Keratinocyte (primary cell): ENCODE measurements around the gene TRIM26. TPM values are rescaled to one million over a fixed set of nuclear protein-coding genes. Genes with fewer than 3 reads are reported as not detected.

Experiments
- DNase-seq: peaks from one replicate; pipeline ENCODE4 v3.0.0-alpha.2; 2011; ENCODE audit warnings: low read depth, missing footprints, low spot score
- FAIRE-seq: peaks from 2 replicates; lab custom pipeline; 2011; peaks lifted over from hg19 to GRCh38; lab: Jason Lieb, UNC
- H2AFZ ChIP-seq: 2 replicates; pipeline ENCODE4 v1.6.0; 2012; ENCODE audit warnings: low read length, control low read depth, inconsistent platforms; ENCODE audit not compliant: control insufficient read depth
- H3K27ac ChIP-seq: 2 replicates; pipeline ENCODE4 v1.5.1; 2011; ENCODE audit warnings: low read length; ENCODE audit not compliant: control insufficient read depth, insufficient read depth
- H3K27me3 ChIP-seq: 3 replicates; pipeline ENCODE4 v1.6.0; 2011; ENCODE audit warnings: low read length; ENCODE audit not compliant: control insufficient read depth, insufficient read depth; ENCODE audit errors: extremely low read depth
- H3K36me3 ChIP-seq, 2 experiments: 2 replicates in 1 of 2; 3 replicates in 1 of 2; pipeline ENCODE4 v1.5.1; 2011; ENCODE audit warnings: low read length in 2 of 2, mild to moderate bottlenecking in 1 of 2; ENCODE audit not compliant: control insufficient read depth in 2 of 2, insufficient read depth in 2 of 2; ENCODE audit errors: extremely low read depth in 1 of 2
- H3K4me1 ChIP-seq: 3 replicates; pipeline ENCODE4 v1.5.1; 2011; ENCODE audit warnings: low read length; ENCODE audit not compliant: control insufficient read depth, insufficient read depth; ENCODE audit errors: extremely low read depth
- H3K4me2 ChIP-seq: 3 replicates; pipeline ENCODE4 v1.6.0; 2011; ENCODE audit warnings: low read depth, low read length; ENCODE audit not compliant: control insufficient read depth, insufficient read depth; ENCODE audit errors: extremely low read depth
- H3K4me3 ChIP-seq, 3 experiments: fragments of 200-600 bp in 1 of 3; sonication (generic) in 1 of 3; 2 replicates in 2 of 3; 3 replicates in 1 of 3; pipeline ENCODE4 v1.5.1; 2011 to 2016; ENCODE audit warnings: low read length in 3 of 3, mild to moderate bottlenecking in 3 of 3, control low read depth in 2 of 3, inconsistent platforms in 1 of 3, low read depth in 1 of 3, mixed read lengths in 1 of 3, mixed run types in 1 of 3, moderate library complexity in 1 of 3; ENCODE audit not compliant: control insufficient read depth in 2 of 3, insufficient read depth in 2 of 3; ENCODE audit errors: extremely low read depth in 1 of 3
- H3K79me2 ChIP-seq: 2 replicates; pipeline ENCODE4 v1.6.0; 2012; ENCODE audit warnings: low read length; ENCODE audit not compliant: control insufficient read depth, insufficient read depth
- H3K9ac ChIP-seq: 3 replicates; pipeline ENCODE4 v1.6.0; 2011; ENCODE audit warnings: low read length; ENCODE audit not compliant: control insufficient read depth, insufficient read depth; ENCODE audit errors: extremely low read depth
- H3K9me1 ChIP-seq: 3 replicates; pipeline ENCODE4 v1.6.0; 2011; ENCODE audit warnings: low read length; ENCODE audit not compliant: control insufficient read depth, insufficient read depth; ENCODE audit errors: extremely low read depth
- H3K9me3 ChIP-seq: 2 replicates; pipeline ENCODE4 v1.5.1; 2012; ENCODE audit warnings: low read depth, low read length; ENCODE audit not compliant: control insufficient read depth
- H4K20me1 ChIP-seq: 3 replicates; pipeline ENCODE4 v1.6.0; 2011; ENCODE audit warnings: low read length; ENCODE audit not compliant: control insufficient read depth, insufficient read depth; ENCODE audit errors: extremely low read depth
- EZH2 ChIP-seq: IDR thresholded peaks from one replicate; pipeline ENCODE4 v1.6.1; 2012; ENCODE audit warnings: inconsistent platforms, mild to moderate bottlenecking, low read length, moderate library complexity
- dilution Hi-C: fragments of 300-500 bp; cut with MboI; formaldehyde crosslinking; loops from one replicate; pipeline ENCODE4 v1.7.0; 2020; ENCODE audit warnings: low sequenced_read_pairs; ENCODE audit not compliant: extremely low pct_ligation_motif_present
- polyA plus RNA-seq, 5 experiments: library from polyadenylated mRNA; depleted of rRNA in 3 of 5; stranded (reverse) in 3 of 5; stranded (forward) in 1 of 5; unstranded in 1 of 5; fragments of >200 nt; gene quantifications; 1 replicate in 1 of 5; 2 replicates in 3 of 5; 3 replicates in 1 of 5; pipeline versions ENCODE4 v1.2.1 to v1.2.3, GENCODE V29; 2011 to 2012; ENCODE audit warnings: missing spikeins in 2 of 5, low read depth in 1 of 5, low replicate concordance in 1 of 5
- TF ChIP-seq, protein P1 (sequence below), 3 experiments: IDR thresholded peaks in 1 of 3; conservative IDR thresholded peaks in 1 of 3; optimal IDR thresholded peaks in 1 of 3; 2 replicates in 2 of 3; 3 replicates in 1 of 3; pipeline versions ENCODE3 to v1.5.1; 2011; ENCODE audit warnings: low read length in 3 of 3, mild to moderate bottlenecking in 3 of 3, moderate library complexity in 2 of 3, control low read depth in 1 of 3, inconsistent platforms in 1 of 3; ENCODE audit not compliant: insufficient read depth in 2 of 3; ENCODE audit errors: extremely low read depth in 1 of 3

TRIM26 gene
- polyA plus RNA-seq, 1 donor (not counting 4 experiments of a cell fraction or from before 2014, with no cell fraction given): 34.7 TPM

DNA sequence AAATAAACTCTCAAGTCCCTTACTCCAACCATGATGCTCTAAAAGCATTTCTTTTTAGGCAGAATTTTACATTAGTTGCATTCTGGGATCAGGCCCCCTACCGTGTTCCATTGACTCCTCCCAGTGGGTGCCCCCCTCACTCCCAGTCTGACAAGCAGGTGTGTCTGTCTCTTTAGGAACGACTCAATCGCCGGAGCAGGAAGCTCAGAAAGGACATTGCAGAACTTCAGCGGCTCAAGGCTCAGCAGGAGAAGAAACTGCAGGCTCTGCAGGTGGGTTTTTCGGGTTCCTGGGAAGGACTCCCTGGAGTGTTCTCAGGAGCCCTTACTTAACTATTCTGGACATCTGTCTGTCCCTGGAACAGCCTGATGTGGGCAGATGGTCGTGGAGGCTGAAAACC, 67.4 kb downstream of the TRIM26 start:
- Histone ChIP-seq H3K4me1 (no peaks in the 10 kb centered on the region), H2AFZ (no peak overlapping the region), H3K9ac (no peak overlapping the region), H3K36me3 (no peaks in the 10 kb centered on the region), H3K27me3 (peaks cover 22% of the 10 kb centered on the region), H3K27ac (no peak overlapping the region), H3K9me3 (no peaks in the 10 kb centered on the region), H3K79me2 (no peaks in the 10 kb centered on the region), H3K9me1 (no peaks in the 10 kb centered on the region), H3K4me3 (no peak overlapping the region), H3K4me2 (no peak overlapping the region), H4K20me1 (no peaks in the 10 kb centered on the region)
- no peak for TF ChIP-seq EZH2
- TF ChIP-seq, protein P1, sequence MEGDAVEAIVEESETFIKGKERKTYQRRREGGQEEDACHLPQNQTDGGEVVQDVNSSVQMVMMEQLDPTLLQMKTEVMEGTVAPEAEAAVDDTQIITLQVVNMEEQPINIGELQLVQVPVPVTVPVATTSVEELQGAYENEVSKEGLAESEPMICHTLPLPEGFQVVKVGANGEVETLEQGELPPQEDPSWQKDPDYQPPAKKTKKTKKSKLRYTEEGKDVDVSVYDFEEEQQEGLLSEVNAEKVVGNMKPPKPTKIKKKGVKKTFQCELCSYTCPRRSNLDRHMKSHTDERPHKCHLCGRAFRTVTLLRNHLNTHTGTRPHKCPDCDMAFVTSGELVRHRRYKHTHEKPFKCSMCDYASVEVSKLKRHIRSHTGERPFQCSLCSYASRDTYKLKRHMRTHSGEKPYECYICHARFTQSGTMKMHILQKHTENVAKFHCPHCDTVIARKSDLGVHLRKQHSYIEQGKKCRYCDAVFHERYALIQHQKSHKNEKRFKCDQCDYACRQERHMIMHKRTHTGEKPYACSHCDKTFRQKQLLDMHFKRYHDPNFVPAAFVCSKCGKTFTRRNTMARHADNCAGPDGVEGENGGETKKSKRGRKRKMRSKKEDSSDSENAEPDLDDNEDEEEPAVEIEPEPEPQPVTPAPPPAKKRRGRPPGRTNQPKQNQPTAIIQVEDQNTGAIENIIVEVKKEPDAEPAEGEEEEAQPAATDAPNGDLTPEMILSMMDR (optimal IDR thresholded peaks at IDR 0.05 in 1 of 3, IDR thresholded peaks at IDR 0.05 in 1 of 3, conservative IDR thresholded peaks at IDR 0.05 in 1 of 3; ENCODE audit: extremely low read depth in 1 of 3, insufficient read depth in 2 of 3, low read length in 3 of 3): no peak
- no peak for FAIRE-seq
- dilution Hi-C loops: no loop called here
- no peak for DNase-seq

DNA sequence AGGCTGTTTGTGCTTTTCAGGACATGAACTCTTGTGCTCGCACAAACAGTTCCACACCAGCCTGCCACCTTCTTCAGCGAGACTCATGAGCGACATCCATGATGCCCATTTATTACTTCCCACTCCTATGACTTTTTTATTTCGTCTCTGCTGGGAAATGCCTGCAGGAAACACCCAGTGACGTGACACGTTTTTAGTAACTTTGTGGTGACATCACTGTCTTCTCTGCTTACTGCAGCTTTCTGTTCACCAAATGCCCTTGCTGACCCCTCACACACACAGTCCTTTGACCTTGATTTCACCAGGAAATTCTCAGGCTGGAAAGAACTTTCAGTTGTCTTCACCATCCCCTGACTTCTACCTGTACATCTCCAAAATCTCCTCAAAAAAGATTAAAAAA, 68.4 kb downstream of the TRIM26 start:
- H3K27me3 ChIP-seq: peaks cover 22% of the 10 kb centered on the region

More for the DNA sequence above, 68.4 kb downstream of the TRIM26 start:
- H2AFZ ChIP-seq: no peak overlapping the region
- no peak overlapping the region for H3K4me3 ChIP-seq
- H3K27ac ChIP-seq: no peak overlapping the region
- H3K4me2 ChIP-seq: no peak overlapping the region
- H3K79me2 ChIP-seq: no peaks in the 10 kb centered on the region
- H3K9me1 ChIP-seq: no peaks in the 10 kb centered on the region
- no peaks in the 10 kb centered on the region for H3K9me3 ChIP-seq
- no peaks in the 10 kb centered on the region for H4K20me1 ChIP-seq
- no peak for DNase-seq
- H3K9ac ChIP-seq: no peak overlapping the region
- FAIRE-seq: no peak
- no peaks in the 10 kb centered on the region for H3K36me3 ChIP-seq
- dilution Hi-C loops: no loop called here
- TF ChIP-seq EZH2: no peak
- TF ChIP-seq, protein P1 (optimal IDR thresholded peaks at IDR 0.05 in 1 of 3, IDR thresholded peaks at IDR 0.05 in 1 of 3, conservative IDR thresholded peaks at IDR 0.05 in 1 of 3; ENCODE audit: extremely low read depth in 1 of 3, insufficient read depth in 2 of 3, low read length in 3 of 3): no peak
- H3K4me1 ChIP-seq: no peaks in the 10 kb centered on the region
